OCI-LY7 (cell line): ENCODE data around the gene CLIC4. TPM values are rescaled to one million over a fixed set of nuclear protein-coding genes. Genes with fewer than 3 reads are reported as not detected.
"Not testable (repeated sequence)": the region's sequence is repeated elsewhere in the genome, so short reads cannot be mapped to it uniquely, and the experiment has no call there.

Experiments
- BruUV-seq: library from RNA; stranded (reverse); fragments of 400-500 nt; replicated peaks from 2 replicates; lab custom pipeline; 2021; lab: Mats Ljungman, UMichigan
- CTCF ChIA-PET: fragments of 300-600 bp; sonication (Branson Sonifier 250); formaldehyde crosslinking; loops from one replicate; lab custom pipeline; 2022; ENCODE audit warnings: antibody characterized with exemption; ENCODE audit not compliant: unreplicated experiment; lab: Charles Lee
- POLR2A ChIA-PET: fragments of 300-600 bp; sonication (Branson Sonifier 250); formaldehyde crosslinking; loops from one replicate; lab custom pipeline; 2022; ENCODE audit warnings: antibody characterized with exemption; lab: Charles Lee
- DNase-seq: peaks from one replicate; pipeline ENCODE4 v3.0.0-alpha.2; 2015; ENCODE audit warnings: low spot score
- H2AFZ ChIP-seq: fragments of 200-600 bp; sonication (generic), shearing (Covaris generic); 2 replicates; pipeline ENCODE4 v1.6.1; 2014; ENCODE audit warnings: mild to moderate bottlenecking, antibody characterized with exemption, low read length, moderate library complexity
- H3K27ac ChIP-seq: fragments of 200-600 bp; sonication (generic); 2 replicates; pipeline ENCODE4 v1.5.1; 2014; ENCODE audit warnings: mixed run types, low read depth, mild to moderate bottlenecking, moderate library complexity, low read length, inconsistent platforms; ENCODE audit not compliant: poor library complexity, severe bottlenecking
- H3K36me3 ChIP-seq: fragments of 200-600 bp; sonication (generic); 2 replicates; pipeline ENCODE4 v1.6.1; 2014; ENCODE audit warnings: mild to moderate bottlenecking, antibody characterized with exemption, low read length, moderate library complexity, mixed read lengths; ENCODE audit not compliant: insufficient read depth
- H3K4me1 ChIP-seq: fragments of 200-600 bp; sonication (generic); 2 replicates; pipeline ENCODE4 v1.5.1; 2014; ENCODE audit warnings: mild to moderate bottlenecking, low read length; ENCODE audit not compliant: insufficient read depth, poor library complexity, severe bottlenecking
- H3K4me2 ChIP-seq: fragments of 200-600 bp; sonication (generic); 2 replicates; pipeline ENCODE4 v1.6.1; 2014; ENCODE audit warnings: mild to moderate bottlenecking, low read length
- H3K4me3 ChIP-seq: fragments of 200-600 bp; sonication (generic); 2 replicates; pipeline ENCODE4 v1.5.1; 2014; ENCODE audit warnings: mild to moderate bottlenecking, low read depth, low read length; ENCODE audit not compliant: poor library complexity, severe bottlenecking
- H3K79me2 ChIP-seq: fragments of 200-600 bp; sonication (generic); 2 replicates; pipeline ENCODE4 v1.6.1; 2016; ENCODE audit warnings: low read depth, mild to moderate bottlenecking, low read length, moderate library complexity, mixed read lengths; ENCODE audit not compliant: insufficient read depth
- H3K9me2 ChIP-seq: fragments of 200-600 bp; sonication (generic); 2 replicates; pipeline ENCODE4 v1.6.1; 2016; ENCODE audit warnings: mild to moderate bottlenecking, low read length, mixed read lengths; ENCODE audit not compliant: insufficient read depth
- H3K9me3 ChIP-seq: fragments of 200-600 bp; sonication (generic); 2 replicates; pipeline ENCODE4 v1.6.1; 2014; ENCODE audit warnings: mild to moderate bottlenecking, mixed run types, low read length, mixed read lengths
- H4K20me1 ChIP-seq: fragments of 200-600 bp; sonication (generic); 2 replicates; pipeline ENCODE4 v1.6.1; 2014; ENCODE audit warnings: mild to moderate bottlenecking, antibody characterized with exemption, low read length, moderate library complexity, mixed read lengths; ENCODE audit not compliant: insufficient read depth
- EZH2phosphoT487 ChIP-seq: fragments of 200-600 bp; sonication (generic); IDR thresholded peaks from 2 replicates; pipeline ENCODE4 v1.6.1; 2018; ENCODE audit warnings: low read depth, borderline replicate concordance, mild to moderate bottlenecking, mixed run types, antibody characterized with exemption, low read length, moderate library complexity, mixed read lengths
- intact Hi-C: fragments of 100-400 bp; cut with micrococcal nuclease; formaldehyde crosslinking; loops from one replicate; pipeline ENCODE4 v1.10.0; 2022; ENCODE audit not compliant: unreplicated experiment
- total RNA-seq, 2 experiments: library from RNA; depleted of rRNA in 1 of 2; stranded (reverse); fragments of >200 nt in 1 of 2; shearing (Covaris generic) in 1 of 2; gene quantifications; 2 replicates each; pipeline ENCODE4 v1.2.3, GENCODE V29; 2014 to 2022
- TF ChIP-seq, protein P1 (sequence below): fragments of 200-600 bp; sonication (generic); conservative IDR thresholded peaks from 2 replicates; pipeline ENCODE4 v1.5.1; 2014; ENCODE audit warnings: mild to moderate bottlenecking, antibody characterized with exemption, low read length, moderate library complexity, mixed read lengths

Gene CLIC4
- total RNA-seq, 2 experiments from 2014 or later: 35.5 to 116 TPM

DNA sequence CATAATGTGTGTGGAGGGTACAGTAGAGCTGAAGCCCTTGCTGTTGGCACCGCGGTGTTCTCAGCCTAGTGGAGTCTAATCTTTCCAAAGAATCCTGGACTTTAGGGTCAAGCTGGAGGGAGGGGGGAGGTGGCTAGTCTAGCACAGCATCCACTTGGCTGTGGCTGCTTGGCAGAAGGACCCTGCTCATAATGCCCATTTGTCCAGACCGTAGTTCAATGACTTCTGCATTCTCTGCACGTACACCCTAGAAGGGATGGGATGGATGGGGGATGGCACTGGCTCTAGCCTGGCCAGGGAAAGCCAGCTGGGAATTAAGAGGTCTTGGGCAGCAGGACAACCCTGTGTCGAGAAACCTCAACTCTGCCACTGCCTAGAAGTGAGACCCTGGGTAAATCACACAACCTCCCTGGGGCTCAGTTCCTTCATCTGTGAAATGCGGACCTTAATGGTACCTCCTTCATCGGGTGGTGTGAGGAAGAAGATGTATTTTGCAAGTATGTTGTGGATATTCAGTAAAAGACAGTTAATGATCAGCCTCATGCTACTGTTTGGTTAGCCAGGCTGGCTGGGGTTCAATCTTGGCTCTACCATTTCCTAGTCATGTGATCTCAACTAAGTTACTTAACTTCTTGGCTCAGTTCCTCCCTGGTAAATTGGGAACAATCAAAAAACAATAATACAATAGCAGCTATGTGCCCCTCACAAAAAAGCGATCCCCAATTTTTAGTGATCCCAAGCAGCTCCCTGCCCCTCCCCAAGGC, 27.2 kb upstream of the CLIC4 start:
- H3K27ac ChIP-seq: no peak overlapping the region
- H3K4me3 ChIP-seq: no peak overlapping the region
- no peak overlapping the region for H3K4me2 ChIP-seq
- H3K36me3 ChIP-seq: no peaks in the 10 kb centered on the region
- no peaks in the 10 kb centered on the region for H4K20me1 ChIP-seq
- H3K79me2 ChIP-seq: no peaks in the 10 kb centered on the region
- H3K9me2 ChIP-seq: no peaks in the 10 kb centered on the region
- H2AFZ ChIP-seq: no peak overlapping the region
- POLR2A ChIA-PET: interaction anchor here (1.2 kb wide), 1 partner anchor 27 kb away, joined by 3 read pairs; the partner anchor contains the start of gene CLIC4
- CTCF ChIA-PET: no interaction called here
- H3K9me3 ChIP-seq: no peaks in the 10 kb centered on the region
- no peak for DNase-seq
- TF ChIP-seq EZH2phosphoT487: no peak
- TF ChIP-seq, protein P1, sequence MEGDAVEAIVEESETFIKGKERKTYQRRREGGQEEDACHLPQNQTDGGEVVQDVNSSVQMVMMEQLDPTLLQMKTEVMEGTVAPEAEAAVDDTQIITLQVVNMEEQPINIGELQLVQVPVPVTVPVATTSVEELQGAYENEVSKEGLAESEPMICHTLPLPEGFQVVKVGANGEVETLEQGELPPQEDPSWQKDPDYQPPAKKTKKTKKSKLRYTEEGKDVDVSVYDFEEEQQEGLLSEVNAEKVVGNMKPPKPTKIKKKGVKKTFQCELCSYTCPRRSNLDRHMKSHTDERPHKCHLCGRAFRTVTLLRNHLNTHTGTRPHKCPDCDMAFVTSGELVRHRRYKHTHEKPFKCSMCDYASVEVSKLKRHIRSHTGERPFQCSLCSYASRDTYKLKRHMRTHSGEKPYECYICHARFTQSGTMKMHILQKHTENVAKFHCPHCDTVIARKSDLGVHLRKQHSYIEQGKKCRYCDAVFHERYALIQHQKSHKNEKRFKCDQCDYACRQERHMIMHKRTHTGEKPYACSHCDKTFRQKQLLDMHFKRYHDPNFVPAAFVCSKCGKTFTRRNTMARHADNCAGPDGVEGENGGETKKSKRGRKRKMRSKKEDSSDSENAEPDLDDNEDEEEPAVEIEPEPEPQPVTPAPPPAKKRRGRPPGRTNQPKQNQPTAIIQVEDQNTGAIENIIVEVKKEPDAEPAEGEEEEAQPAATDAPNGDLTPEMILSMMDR: no peak
- H3K4me1 ChIP-seq: no peaks in the 10 kb centered on the region
- intact Hi-C loops: no loop called here
- no TSS peak for BruUV-seq

DNA sequence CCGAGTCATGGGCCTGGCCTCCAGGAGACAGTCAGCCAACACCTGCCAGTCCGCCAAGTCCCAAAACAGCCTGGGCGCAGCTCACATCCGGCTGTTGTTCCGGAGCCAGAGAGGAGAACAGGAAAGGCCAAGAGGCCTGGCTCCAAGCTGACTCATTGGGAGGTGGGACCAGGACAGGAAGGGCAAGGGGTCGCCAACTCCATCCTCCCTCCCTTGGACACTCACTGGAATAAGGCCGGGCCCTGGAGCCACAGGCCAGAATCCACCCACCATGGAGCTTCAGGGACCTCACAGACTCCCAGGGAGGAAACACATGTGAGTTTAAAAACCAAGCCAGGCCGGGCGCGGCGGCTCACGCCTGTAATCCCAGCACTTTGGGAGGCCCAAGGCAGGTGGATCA, 25.1 kb upstream of the CLIC4 start:
- Histone ChIP-seq H3K79me2 (no peaks in the 10 kb centered on the region), H3K4me3 (no peak overlapping the region), H3K9me3 (no peaks in the 10 kb centered on the region), H4K20me1 (no peaks in the 10 kb centered on the region), H3K4me1 (no peaks in the 10 kb centered on the region), H2AFZ (no peak overlapping the region), H3K27ac (no peak overlapping the region), H3K4me2 (no peak overlapping the region), H3K9me2 (no peaks in the 10 kb centered on the region), H3K36me3 (no peaks in the 10 kb centered on the region)
- intact Hi-C loops: no loop called here
- POLR2A ChIA-PET: no interaction called here
- no peak for DNase-seq
- CTCF ChIA-PET: no interaction called here
- TF ChIP-seq, protein P1: no peak
- BruUV-seq: no TSS peak

DNA sequence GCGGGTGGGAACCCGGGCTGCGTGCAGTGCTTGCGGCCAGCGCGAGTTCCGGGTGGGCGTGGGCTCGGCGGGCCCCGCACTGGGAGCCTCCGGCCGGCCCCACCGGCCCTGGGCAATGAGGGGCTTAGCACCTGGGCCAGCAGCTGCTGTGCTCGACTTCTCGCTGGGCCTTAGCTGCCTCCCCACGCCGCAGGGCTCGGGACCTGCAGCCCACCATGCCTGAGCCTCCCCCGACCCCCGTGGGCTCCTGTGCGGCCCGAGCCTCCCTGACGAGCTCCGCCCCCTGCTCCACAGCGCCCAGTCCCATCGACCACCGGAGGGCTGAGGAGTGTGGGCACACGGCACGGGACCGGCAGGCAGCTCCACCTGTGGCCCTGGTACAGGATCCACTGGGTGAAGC, 23.7 kb upstream of the CLIC4 start:
- no peak overlapping the region for H3K4me2 ChIP-seq
- intact Hi-C loops: no loop called here
- no peak for DNase-seq
- BruUV-seq: no TSS peak
- H4K20me1 ChIP-seq: no peaks in the 10 kb centered on the region
- TF ChIP-seq EZH2phosphoT487: no peak
- TF ChIP-seq, protein P1: no peak
- CTCF ChIA-PET: no interaction called here
- H3K79me2 ChIP-seq: no peaks in the 10 kb centered on the region
- H2AFZ ChIP-seq: no peak overlapping the region
- H3K4me1 ChIP-seq: peaks cover 2% of the 10 kb centered on the region
- H3K36me3 ChIP-seq: no peaks in the 10 kb centered on the region
- no peaks in the 10 kb centered on the region for H3K9me3 ChIP-seq
- POLR2A ChIA-PET: interaction anchor here (0.7 to 1.0 kb wide), 2 partner anchors 10 to 251 kb away, joined by 4 read pairs; no protein-coding TSS in a partner anchor
- H3K27ac ChIP-seq: no peak overlapping the region
- H3K9me2 ChIP-seq: no peaks in the 10 kb centered on the region
- no peak overlapping the region for H3K4me3 ChIP-seq

DNA sequence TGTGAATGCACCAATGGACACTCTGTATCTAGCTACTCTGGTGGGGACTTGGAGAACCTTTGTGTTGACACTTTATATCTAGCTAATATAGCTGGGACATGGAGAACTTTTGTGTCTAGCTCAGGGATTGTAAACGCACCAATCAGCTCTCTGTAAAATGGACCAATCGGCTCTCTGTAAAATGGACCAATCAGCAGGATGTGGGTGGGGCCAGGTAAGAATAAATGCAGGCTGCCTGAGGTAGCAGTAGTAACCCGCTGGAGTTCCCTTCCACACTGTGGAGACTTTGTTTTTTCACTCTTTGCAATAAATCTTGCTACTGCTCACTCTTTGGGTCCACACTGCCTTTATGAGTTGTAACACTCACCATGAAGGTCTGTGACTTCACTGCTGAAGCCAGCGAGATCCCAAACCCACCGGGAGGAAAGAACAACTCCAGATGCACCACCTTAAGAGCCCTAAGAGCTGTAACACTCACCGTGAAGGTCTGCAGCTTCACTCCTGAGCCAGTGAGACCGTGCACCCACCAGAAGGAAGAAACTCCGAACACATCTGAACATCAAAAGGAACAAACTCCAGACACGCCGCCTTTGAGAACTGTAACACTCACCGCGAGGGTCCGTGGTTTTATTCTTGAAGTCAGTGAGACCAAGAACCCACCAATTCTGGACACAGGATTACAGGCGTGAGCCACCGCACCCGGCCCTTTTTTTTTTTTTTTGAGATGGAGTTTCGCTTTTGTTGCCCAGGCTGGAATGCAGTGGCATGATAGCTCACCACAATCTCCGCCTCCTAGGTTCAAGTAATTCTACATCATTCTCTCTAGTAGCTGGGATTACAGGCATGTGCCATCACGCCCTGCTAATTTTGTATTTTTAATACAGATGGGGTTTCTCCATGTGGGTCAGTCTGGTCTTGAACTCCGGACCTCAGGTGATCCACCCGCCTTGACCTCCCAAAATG, 22.9 kb upstream of the CLIC4 start:
- not testable (repeated sequence) for H4K20me1 ChIP-seq, H3K4me3 ChIP-seq
- POLR2A ChIA-PET: interaction anchor here (0.7 to 1.0 kb wide), 2 partner anchors 11 to 250 kb away, joined by 4 read pairs; no protein-coding TSS in a partner anchor

More for the DNA sequence above, 22.9 kb upstream of the CLIC4 start:
- BruUV-seq, H3K79me2 ChIP-seq, H3K4me2 ChIP-seq, H3K9me3 ChIP-seq, H3K27ac ChIP-seq, DNase-seq, H3K36me3 ChIP-seq, H2AFZ ChIP-seq, H3K9me2 ChIP-seq, CTCF ChIA-PET, intact Hi-C loops, H3K4me1 ChIP-seq: not testable (repeated sequence)
